ENCODE measurements around the gene CASD1.

Gene CASD1

DNA sequence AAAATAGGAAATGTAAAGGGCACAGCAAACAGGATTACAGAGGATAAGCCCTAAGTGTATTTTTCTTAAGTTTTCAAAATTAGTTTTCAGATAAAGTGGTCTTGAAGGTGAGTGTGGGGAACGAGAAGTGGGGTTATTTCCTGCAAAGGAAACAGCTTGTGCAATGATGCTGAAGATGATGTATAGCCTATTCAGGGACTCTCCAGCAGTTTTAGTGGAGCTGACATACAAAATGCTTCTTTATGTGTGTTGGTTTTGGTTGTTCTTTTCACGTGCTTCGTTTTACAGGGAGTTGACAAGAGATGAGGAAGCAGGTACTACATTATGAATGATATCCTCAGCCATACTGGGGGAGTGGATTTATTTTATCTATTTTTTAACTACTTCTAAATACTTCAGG is 20.5 kb downstream of the CASD1 start:
- no peak for TF ChIP-seq CTCF (IDR thresholded peaks at IDR 0.05; ENCODE audit: insufficient read depth, low read length, poor library complexity, severe bottlenecking)
- no peak overlapping the region for H3K4me3 ChIP-seq (replicated peaks; ENCODE audit: low read depth, low read length)
- DNase-seq (ENCODE audit: extremely low read depth, insufficient read length): no peak
- no peaks in the 10 kb centered on the region for H3K36me3 ChIP-seq (ENCODE audit: control insufficient read depth, insufficient read depth, low read length)
- no peaks in the 10 kb centered on the region for H3K27me3 ChIP-seq (replicated peaks; ENCODE audit: control insufficient read depth, insufficient read depth, low read length)

- Histone ChIP-seq H3K36me3 (ENCODE audit: control insufficient read depth, insufficient read depth, low read length) (no peaks in the 10 kb centered on the region), H3K27me3 (replicated peaks; ENCODE audit: control insufficient read depth, insufficient read depth, low read length) (no peaks in the 10 kb centered on the region), H3K4me3 (replicated peaks; ENCODE audit: low read depth, low read length) (no peak overlapping the region)
- DNase-seq (ENCODE audit: extremely low read depth, insufficient read length): no peak
- no peak for TF ChIP-seq CTCF (IDR thresholded peaks at IDR 0.05; ENCODE audit: insufficient read depth, low read length, poor library complexity, severe bottlenecking)
Observed at GRCh38 chr7:94532676-94533075, 23.1 kb downstream of the CASD1 start.

DNA sequence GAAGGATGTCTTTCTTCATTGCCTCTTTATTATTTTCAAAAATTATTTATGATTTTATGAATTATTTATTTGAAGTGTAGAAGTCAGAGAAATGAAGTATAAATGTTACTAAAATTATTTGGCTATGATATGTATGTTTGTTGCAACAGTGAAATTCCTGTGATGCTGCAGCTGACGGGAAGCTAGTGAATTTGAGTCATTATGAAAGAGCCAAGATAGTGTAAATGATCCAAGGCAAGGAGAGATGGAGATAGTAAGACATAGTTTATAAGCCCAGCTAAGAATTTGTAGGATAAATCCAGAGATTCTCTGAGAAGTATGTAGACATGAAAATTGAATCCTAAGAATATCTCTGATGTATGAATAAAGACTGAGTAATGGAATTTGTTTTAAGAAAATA is 30.8 kb downstream of the CASD1 start:
- H3K27me3 ChIP-seq (replicated peaks; ENCODE audit: control insufficient read depth, insufficient read depth, low read length): no peaks in the 10 kb centered on the region
- DNase-seq (ENCODE audit: extremely low read depth, insufficient read length): no peak
- TF ChIP-seq CTCF (IDR thresholded peaks at IDR 0.05; ENCODE audit: insufficient read depth, low read length, poor library complexity, severe bottlenecking): no peak
- no peak overlapping the region for H3K4me3 ChIP-seq (replicated peaks; ENCODE audit: low read depth, low read length)
- no peaks in the 10 kb centered on the region for H3K36me3 ChIP-seq (ENCODE audit: control insufficient read depth, insufficient read depth, low read length)

- TF ChIP-seq CTCF (IDR thresholded peaks at IDR 0.05; ENCODE audit: insufficient read depth, low read length, poor library complexity, severe bottlenecking): no peak
- Histone ChIP-seq H3K27me3 (replicated peaks; ENCODE audit: control insufficient read depth, insufficient read depth, low read length) (no peaks in the 10 kb centered on the region), H3K36me3 (ENCODE audit: control insufficient read depth, insufficient read depth, low read length) (no peaks in the 10 kb centered on the region), H3K4me3 (replicated peaks; ENCODE audit: low read depth, low read length) (no peak overlapping the region)
- no peak for DNase-seq (ENCODE audit: extremely low read depth, insufficient read length)
Observed at GRCh38 chr7:94547126-94547525, 37.5 kb downstream of the CASD1 start.

DNA sequence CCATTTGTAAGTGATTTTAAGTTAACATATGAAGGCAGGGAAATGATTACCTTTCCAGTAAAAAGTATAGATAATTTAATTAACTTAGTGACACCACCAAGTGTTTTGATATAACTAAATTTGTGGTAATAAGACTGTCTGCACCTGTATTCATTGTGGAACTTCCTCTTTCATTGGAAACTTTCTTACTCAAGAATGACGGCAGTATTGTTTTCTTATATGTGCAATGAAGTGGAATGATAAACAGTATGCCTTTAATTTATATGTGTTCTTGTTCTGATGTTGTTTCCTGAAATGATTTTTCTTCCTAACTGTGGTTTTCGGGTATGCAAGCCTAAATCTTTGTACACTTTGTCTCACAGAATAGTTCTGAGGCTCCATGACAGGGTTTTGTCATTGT is 46.4 kb downstream of the CASD1 start:
- no peaks in the 10 kb centered on the region for H3K36me3 ChIP-seq (ENCODE audit: control insufficient read depth, insufficient read depth, low read length)
- peak; percentile 44 for DNase-seq (ENCODE audit: extremely low read depth, insufficient read length)
- H3K27me3 ChIP-seq (replicated peaks; ENCODE audit: control insufficient read depth, insufficient read depth, low read length): no peaks in the 10 kb centered on the region
- H3K4me3 ChIP-seq (replicated peaks; ENCODE audit: low read depth, low read length): no peak overlapping the region
- no peak for TF ChIP-seq CTCF (IDR thresholded peaks at IDR 0.05; ENCODE audit: insufficient read depth, low read length, poor library complexity, severe bottlenecking)

GRCh38 chr7:94557215-94557614 is 47.6 kb downstream of the CASD1 start:
- no peak for DNase-seq (ENCODE audit: extremely low read depth, insufficient read length)
- Histone ChIP-seq H3K27me3 (replicated peaks; ENCODE audit: control insufficient read depth, insufficient read depth, low read length) (no peaks in the 10 kb centered on the region), H3K4me3 (replicated peaks; ENCODE audit: low read depth, low read length) (no peak overlapping the region), H3K36me3 (ENCODE audit: control insufficient read depth, insufficient read depth, low read length) (no peaks in the 10 kb centered on the region)
- TF ChIP-seq CTCF (IDR thresholded peaks at IDR 0.05; ENCODE audit: insufficient read depth, low read length, poor library complexity, severe bottlenecking): no peak

Measured in GM06990 (cell line).